GM12878 (cell line): ENCODE measurements around the gene TDRD7. TPM values are rescaled to one million over a fixed set of nuclear protein-coding genes. Genes with fewer than 3 reads are reported as not detected.

Experiments used
- ATAC-seq: fragments of 200-7000 bp; cut with Tn5 transposase; 3 replicates; pipeline ENCODE4 v1.9.1; 2020; ENCODE audit warnings: mild to moderate bottlenecking, moderate library complexity
- BruUV-seq: library from RNA; stranded (reverse); fragments of 400-500 nt; replicated peaks from 2 replicates; lab custom pipeline; 2021; lab: Mats Ljungman, UMichigan
- CTCF ChIA-PET: fragments of 300-600 bp; sonication (Branson Sonifier 250); formaldehyde crosslinking; extraction: SDS; loops from one replicate; lab custom pipeline; 2021; ENCODE audit warnings: inconsistent platforms; lab: Yijun Ruan, JAX
- POLR2A ChIA-PET: fragments of 350-600 bp; formaldehyde crosslinking; extraction: SDS; loops from one replicate; lab custom pipeline; 2021; ENCODE audit warnings: inconsistent platforms; lab: Charles Lee
- RAD21 ChIA-PET: fragments of 300-600 bp; sonication (Branson Sonifier 250); formaldehyde crosslinking; loops from one replicate; lab custom pipeline; 2023; ENCODE audit warnings: antibody characterized with exemption; ENCODE audit not compliant: unreplicated experiment; lab: Charles Lee
- SMC1A ChIA-PET: fragments of 300-600 bp; sonication (Branson Sonifier 250); formaldehyde crosslinking; loops from one replicate; lab custom pipeline; 2023; ENCODE audit not compliant: unreplicated experiment, uncharacterized antibody; lab: Charles Lee
- DNase-seq: peaks from one replicate; pipeline ENCODE4 v3.0.0-alpha.2; 2011; ENCODE audit warnings: low read depth, low spot score
- FAIRE-seq: peaks from 3 replicates; lab custom pipeline; 2011; peaks lifted over from hg19 to GRCh38; lab: Jason Lieb, UNC
- H2AFZ ChIP-seq: 2 replicates; pipeline ENCODE4 v1.6.0; 2011; ENCODE audit warnings: low read depth, low read length, control low read depth; ENCODE audit not compliant: control insufficient read depth
- H3K27ac ChIP-seq: 2 replicates; pipeline ENCODE4 v1.5.1; 2011; ENCODE audit warnings: control low read depth; ENCODE audit not compliant: control insufficient read depth, insufficient read depth
- H3K27me3 ChIP-seq, 2 experiments: replicated peaks in 1 of 2; 2 replicates each; pipeline versions ENCODE4 v1.6.0 to v1.6.1; 2011; ENCODE audit warnings: low read length in 1 of 2; ENCODE audit not compliant: control insufficient read depth in 2 of 2, insufficient read depth in 2 of 2
- H3K36me3 ChIP-seq, 2 experiments: 2 replicates each; pipeline ENCODE4 v1.5.1; 2011; ENCODE audit warnings: low read length in 1 of 2; ENCODE audit not compliant: control insufficient read depth in 2 of 2, insufficient read depth in 2 of 2
- H3K4me1 ChIP-seq: 2 replicates; pipeline ENCODE4 v1.6.1; 2011; ENCODE audit warnings: mild to moderate bottlenecking, low read length, moderate library complexity, mixed read lengths; ENCODE audit not compliant: control insufficient read depth, insufficient read depth
- H3K4me2 ChIP-seq: 2 replicates; pipeline ENCODE4 v1.6.0; 2011; ENCODE audit warnings: control low read depth; ENCODE audit not compliant: control insufficient read depth, insufficient read depth
- H3K4me3 ChIP-seq: fragments of 200-600 bp; sonication (generic); 2 replicates; pipeline ENCODE4 v1.5.1; 2016
- H3K79me2 ChIP-seq: 2 replicates; pipeline ENCODE4 v1.6.0; 2011; ENCODE audit warnings: low read length; ENCODE audit not compliant: control insufficient read depth, insufficient read depth
- H3K9ac ChIP-seq: 2 replicates; pipeline ENCODE4 v1.8.0; 2011; ENCODE audit warnings: low read length, control low read depth, mixed read lengths; ENCODE audit not compliant: control insufficient read depth, insufficient read depth
- H3K9me3 ChIP-seq: replicated peaks from 3 replicates; pipeline ENCODE4 v1.5.1; 2011; ENCODE audit warnings: mild to moderate bottlenecking, low read length; ENCODE audit not compliant: control insufficient read depth, insufficient read depth
- H4K20me1 ChIP-seq: 2 replicates; pipeline ENCODE4 v1.6.0; 2011; ENCODE audit not compliant: control insufficient read depth, insufficient read depth
- ETV6 ChIP-seq, 2 experiments: fragments of 450-650 bp in 1 of 2; IDR thresholded peaks in 1 of 2; conservative IDR thresholded peaks in 1 of 2; 2 replicates each; pipeline ENCODE4 v1.6.1; 2014; ENCODE audit warnings: antibody characterized with exemption in 1 of 2, borderline replicate concordance in 1 of 2, low read depth in 1 of 2, mild to moderate bottlenecking in 1 of 2, moderate library complexity in 1 of 2
- MYB ChIP-seq: fragments of 150-350 bp; IDR thresholded peaks from 2 replicates; pipeline ENCODE4 v1.6.1; 2014; ENCODE audit warnings: mild to moderate bottlenecking, low read depth, low read length, borderline replicate concordance
- NBN ChIP-seq: fragments of 450-650 bp; IDR thresholded peaks from 2 replicates; pipeline ENCODE4 v1.6.1; 2016
- NR2C2 ChIP-seq: IDR thresholded peaks from 2 replicates; pipeline ENCODE4 v1.6.1; 2011; ENCODE audit warnings: borderline replicate concordance, low read depth; ENCODE audit not compliant: control insufficient read depth, insufficient read length
- SP1 ChIP-seq: IDR thresholded peaks from one replicate; pipeline ENCODE4 v1.6.1; 2011; ENCODE audit warnings: low read depth, low read length
- WRNIP1 ChIP-seq: IDR thresholded peaks from 2 replicates; pipeline ENCODE4 v1.6.1; 2011; ENCODE audit warnings: low read depth, low read length, improper control_type of control experiment, borderline replicate concordance
- ZNF274 ChIP-seq: IDR thresholded peaks from one replicate; pipeline ENCODE4 v1.8.0; 2011; ENCODE audit not compliant: insufficient read length, insufficient read depth
- ZZZ3 ChIP-seq: IDR thresholded peaks from 2 replicates; pipeline ENCODE4 v1.6.1; 2011; ENCODE audit warnings: low read depth; ENCODE audit not compliant: control insufficient read depth, insufficient read length
- WGBS: methylation state at CpG from one replicate; pipeline ENCODE4 v1.1.6; 2016; ENCODE audit warnings: low lambda C conversion rate; ENCODE audit not compliant: insufficient replicate concordance, insufficient coverage; ENCODE audit errors: missing lambda C conversion rate; 5-methylcytosine and 5-hydroxymethylcytosine counted together
- in situ Hi-C: fragments of 300-500 bp; cut with MboI; formaldehyde crosslinking; loops from 9 replicates; pipeline ENCODE4 v1.14.3; 2018; ENCODE audit warnings: mixed read lengths
- intact Hi-C: fragments of 100-400 bp; cut with micrococcal nuclease; formaldehyde crosslinking; loops from one replicate; pipeline ENCODE4 v1.14.2; 2022; ENCODE audit not compliant: unreplicated experiment
- polyA plus RNA-seq, 11 experiments: library from polyadenylated mRNA; depleted of rRNA in 4 of 11; unstranded in 6 of 11; stranded (reverse) in 5 of 11; fragments of >200 nt; fragmentation: Nextera tagmentation in 4 of 11; fragmentation: Illumina TruSeq in 1 of 11; extraction: Ambion mirVana in 4 of 11; extraction: Trizol in 1 of 11; gene quantifications; 1 replicate in 1 of 11; 2 replicates in 10 of 11; pipeline versions ENCODE4 v1.2.1 to v1.2.3, GENCODE V29; 2011 to 2016; ENCODE audit warnings: inconsistent platforms in 2 of 11, missing spikeins in 2 of 11, low read depth in 1 of 11
- total RNA-seq, 4 experiments: library from RNA; depleted of rRNA in 3 of 4; stranded (reverse); fragments of >200 nt in 3 of 4; fragmentation: Illumina TruSeq in 1 of 4; extraction: Trizol in 1 of 4; gene quantifications; 2 replicates each; pipeline versions ENCODE4 v1.2.1 to v1.2.3, GENCODE V29; 2013 to 2021
- TF ChIP-seq, protein P1 (sequence below): IDR thresholded peaks from 2 replicates; pipeline ENCODE4 v1.6.1; 2012; ENCODE audit warnings: low read depth, low read length, improper control_type of control experiment
- TF ChIP-seq, protein P2 (sequence below): fragments of 150-350 bp; IDR thresholded peaks from 2 replicates; pipeline ENCODE4 v1.6.1; 2016; ENCODE audit warnings: low read depth, low read length
- TF ChIP-seq, protein P3 (sequence below): fragments of 450-650 bp; formaldehyde crosslinking; IDR thresholded peaks from 2 replicates; pipeline ENCODE4 v1.4.0; 2020; ENCODE audit warnings: mild to moderate bottlenecking, moderate library complexity

The TDRD7 gene
- total and polyA plus RNA-seq, 10 of the 15 experiments (the other 5 are each of a cell fraction or from before 2014, with no cell fraction given) = 5.7 to 26.4 (median 16.2) TPM

DNA sequence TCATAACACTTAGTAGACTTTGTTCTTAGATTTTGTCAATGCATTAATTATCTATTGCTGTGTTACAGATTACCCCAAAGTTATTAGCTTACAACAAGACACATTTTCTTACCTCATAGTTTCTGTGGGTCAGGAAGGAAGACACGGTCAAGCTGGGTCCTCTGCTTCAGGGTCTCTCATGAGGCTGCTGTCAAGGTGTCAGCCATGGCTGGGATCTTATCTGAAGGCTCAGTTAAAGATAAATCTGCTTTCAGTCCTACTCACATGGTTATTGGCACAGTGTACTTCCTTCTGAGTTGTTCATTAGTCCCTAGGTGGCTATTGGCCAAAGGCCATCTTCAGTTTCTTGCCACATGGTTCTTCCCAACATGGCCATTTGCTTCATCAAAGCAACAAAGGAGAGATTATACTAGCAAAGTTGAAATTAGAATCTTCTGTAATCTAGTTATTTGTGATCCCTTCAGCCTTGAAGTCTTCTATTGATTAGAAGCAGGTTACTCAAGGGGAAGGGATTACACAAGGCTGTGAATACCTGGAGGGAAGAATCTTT is 25.2 kb downstream of the TDRD7 start:
- no peaks in the 10 kb centered on the region for H4K20me1 ChIP-seq
- ChIA-PET CTCF (interaction anchor here (0.6 to 2.0 kb wide), 7 partner anchors 9 to 179 kb away, joined by 3 to 7 read pairs (median 5); no protein-coding TSS in a partner anchor), POLR2A (no interaction called here), RAD21 (interaction anchor here (2.2 kb wide), 1 partner anchor 162 kb away, joined by 4 read pairs; no protein-coding TSS in a partner anchor), SMC1A (interaction anchor here (1.2 to 1.7 kb wide), 5 partner anchors 11 to 178 kb away, joined by 3 to 5 read pairs (median 4); no protein-coding TSS in a partner anchor)
- no peak overlapping the region for H3K9ac ChIP-seq
- no peak for DNase-seq
- H3K79me2 ChIP-seq = no peaks in the 10 kb centered on the region
- TF ChIP-seq SP1 (no peak), NR2C2 (no peak), WRNIP1 (no peak), ZNF274 (no peak), ETV6 (conservative IDR thresholded peaks at IDR 0.05 in 1 of 2, IDR thresholded peaks at IDR 0.05 in 1 of 2; ENCODE audit: borderline replicate concordance in 1 of 2, low read depth in 1 of 2) (no peak), NBN (no peak), ZZZ3 (no peak), MYB (no peak)
- TF ChIP-seq, protein P1, sequence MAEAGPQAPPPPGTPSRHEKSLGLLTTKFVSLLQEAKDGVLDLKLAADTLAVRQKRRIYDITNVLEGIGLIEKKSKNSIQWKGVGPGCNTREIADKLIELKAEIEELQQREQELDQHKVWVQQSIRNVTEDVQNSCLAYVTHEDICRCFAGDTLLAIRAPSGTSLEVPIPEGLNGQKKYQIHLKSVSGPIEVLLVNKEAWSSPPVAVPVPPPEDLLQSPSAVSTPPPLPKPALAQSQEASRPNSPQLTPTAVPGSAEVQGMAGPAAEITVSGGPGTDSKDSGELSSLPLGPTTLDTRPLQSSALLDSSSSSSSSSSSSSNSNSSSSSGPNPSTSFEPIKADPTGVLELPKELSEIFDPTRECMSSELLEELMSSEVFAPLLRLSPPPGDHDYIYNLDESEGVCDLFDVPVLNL = no peak
- TF ChIP-seq, protein P2, sequence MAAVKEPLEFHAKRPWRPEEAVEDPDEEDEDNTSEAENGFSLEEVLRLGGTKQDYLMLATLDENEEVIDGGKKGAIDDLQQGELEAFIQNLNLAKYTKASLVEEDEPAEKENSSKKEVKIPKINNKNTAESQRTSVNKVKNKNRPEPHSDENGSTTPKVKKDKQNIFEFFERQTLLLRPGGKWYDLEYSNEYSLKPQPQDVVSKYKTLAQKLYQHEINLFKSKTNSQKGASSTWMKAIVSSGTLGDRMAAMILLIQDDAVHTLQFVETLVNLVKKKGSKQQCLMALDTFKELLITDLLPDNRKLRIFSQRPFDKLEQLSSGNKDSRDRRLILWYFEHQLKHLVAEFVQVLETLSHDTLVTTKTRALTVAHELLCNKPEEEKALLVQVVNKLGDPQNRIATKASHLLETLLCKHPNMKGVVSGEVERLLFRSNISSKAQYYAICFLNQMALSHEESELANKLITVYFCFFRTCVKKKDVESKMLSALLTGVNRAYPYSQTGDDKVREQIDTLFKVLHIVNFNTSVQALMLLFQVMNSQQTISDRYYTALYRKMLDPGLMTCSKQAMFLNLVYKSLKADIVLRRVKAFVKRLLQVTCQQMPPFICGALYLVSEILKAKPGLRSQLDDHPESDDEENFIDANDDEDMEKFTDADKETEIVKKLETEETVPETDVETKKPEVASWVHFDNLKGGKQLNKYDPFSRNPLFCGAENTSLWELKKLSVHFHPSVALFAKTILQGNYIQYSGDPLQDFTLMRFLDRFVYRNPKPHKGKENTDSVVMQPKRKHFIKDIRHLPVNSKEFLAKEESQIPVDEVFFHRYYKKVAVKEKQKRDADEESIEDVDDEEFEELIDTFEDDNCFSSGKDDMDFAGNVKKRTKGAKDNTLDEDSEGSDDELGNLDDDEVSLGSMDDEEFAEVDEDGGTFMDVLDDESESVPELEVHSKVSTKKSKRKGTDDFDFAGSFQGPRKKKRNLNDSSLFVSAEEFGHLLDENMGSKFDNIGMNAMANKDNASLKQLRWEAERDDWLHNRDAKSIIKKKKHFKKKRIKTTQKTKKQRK = no peak
- TF ChIP-seq, protein P3, sequence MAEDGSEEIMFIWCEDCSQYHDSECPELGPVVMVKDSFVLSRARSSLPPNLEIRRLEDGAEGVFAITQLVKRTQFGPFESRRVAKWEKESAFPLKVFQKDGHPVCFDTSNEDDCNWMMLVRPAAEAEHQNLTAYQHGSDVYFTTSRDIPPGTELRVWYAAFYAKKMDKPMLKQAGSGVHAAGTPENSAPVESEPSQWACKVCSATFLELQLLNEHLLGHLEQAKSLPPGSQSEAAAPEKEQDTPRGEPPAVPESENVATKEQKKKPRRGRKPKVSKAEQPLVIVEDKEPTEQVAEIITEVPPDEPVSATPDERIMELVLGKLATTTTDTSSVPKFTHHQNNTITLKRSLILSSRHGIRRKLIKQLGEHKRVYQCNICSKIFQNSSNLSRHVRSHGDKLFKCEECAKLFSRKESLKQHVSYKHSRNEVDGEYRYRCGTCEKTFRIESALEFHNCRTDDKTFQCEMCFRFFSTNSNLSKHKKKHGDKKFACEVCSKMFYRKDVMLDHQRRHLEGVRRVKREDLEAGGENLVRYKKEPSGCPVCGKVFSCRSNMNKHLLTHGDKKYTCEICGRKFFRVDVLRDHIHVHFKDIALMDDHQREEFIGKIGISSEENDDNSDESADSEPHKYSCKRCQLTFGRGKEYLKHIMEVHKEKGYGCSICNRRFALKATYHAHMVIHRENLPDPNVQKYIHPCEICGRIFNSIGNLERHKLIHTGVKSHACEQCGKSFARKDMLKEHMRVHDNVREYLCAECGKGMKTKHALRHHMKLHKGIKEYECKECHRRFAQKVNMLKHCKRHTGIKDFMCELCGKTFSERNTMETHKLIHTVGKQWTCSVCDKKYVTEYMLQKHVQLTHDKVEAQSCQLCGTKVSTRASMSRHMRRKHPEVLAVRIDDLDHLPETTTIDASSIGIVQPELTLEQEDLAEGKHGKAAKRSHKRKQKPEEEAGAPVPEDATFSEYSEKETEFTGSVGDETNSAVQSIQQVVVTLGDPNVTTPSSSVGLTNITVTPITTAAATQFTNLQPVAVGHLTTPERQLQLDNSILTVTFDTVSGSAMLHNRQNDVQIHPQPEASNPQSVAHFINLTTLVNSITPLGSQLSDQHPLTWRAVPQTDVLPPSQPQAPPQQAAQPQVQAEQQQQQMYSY (CRISPR knock-in tag) = no peak
- BruUV-seq = no TSS peak
- no peak overlapping the region for H3K27ac ChIP-seq
- in situ Hi-C loops (no loop called here), intact Hi-C loops (no loop called here)
- H3K4me1 ChIP-seq = no peaks in the 10 kb centered on the region
- H3K27me3 ChIP-seq = no peaks in the 10 kb centered on the region
- H2AFZ ChIP-seq = no peak overlapping the region
- FAIRE-seq = no peak
- whole genome bisulfite sequencing = 91% methylated on average over 1 of the region's 1 CpG
- H3K36me3 ChIP-seq = peaks cover 0 to 14% of the 10 kb centered on the region in 2 experiments; a peak in 3 of 4 replicates
- H3K4me2 ChIP-seq = no peak overlapping the region
- H3K9me3 ChIP-seq = no peaks in the 10 kb centered on the region; the same call in 2 of the 3 replicates
- H3K4me3 ChIP-seq = no peak overlapping the region
- ATAC-seq = no peak
